IPS-18a (cell line): ENCODE results near the gene LSM14A.

ENCODE experiments used
- H3K27ac ChIP-seq: one replicate; pipeline ENCODE4 v1.5.1; 2013; ENCODE audit warnings: low read length
- H3K27me3 ChIP-seq: one replicate; pipeline ENCODE4 v1.6.1; 2013; ENCODE audit warnings: mild to moderate bottlenecking, low read length; ENCODE audit not compliant: control insufficient read depth, insufficient read depth
- H3K36me3 ChIP-seq: one replicate; pipeline ENCODE4 v1.6.1; 2013; ENCODE audit warnings: low read depth, low read length; ENCODE audit not compliant: control insufficient read depth
- H3K4me1 ChIP-seq: one replicate; pipeline ENCODE4 v1.6.1; 2013; ENCODE audit warnings: low read depth, low read length; ENCODE audit not compliant: control insufficient read depth
- H3K4me3 ChIP-seq: one replicate; pipeline ENCODE4 v1.5.1; 2013; ENCODE audit warnings: low read length
- H3K9ac ChIP-seq: one replicate; pipeline ENCODE4 v1.6.1; 2013; ENCODE audit warnings: mild to moderate bottlenecking, low read length, moderate library complexity
- H3K9me3 ChIP-seq: one replicate; pipeline ENCODE4 v1.6.1; 2013; ENCODE audit warnings: low read depth, low read length; ENCODE audit not compliant: control insufficient read depth

LSM14A gene

GRCh38 chr19:34180709-34181108 lies 8.4 kb downstream of the LSM14A start:
- no peak overlapping the region for H3K9ac ChIP-seq
- no peak overlapping the region for H3K27ac ChIP-seq
- H3K4me3 ChIP-seq = no peak overlapping the region
- H3K4me1 ChIP-seq = peaks cover 10% of the 10 kb centered on the region
- no peaks in the 10 kb centered on the region for H3K9me3 ChIP-seq
- peaks cover 19% of the 10 kb centered on the region for H3K36me3 ChIP-seq
- H3K27me3 ChIP-seq = no peaks in the 10 kb centered on the region

DNA sequence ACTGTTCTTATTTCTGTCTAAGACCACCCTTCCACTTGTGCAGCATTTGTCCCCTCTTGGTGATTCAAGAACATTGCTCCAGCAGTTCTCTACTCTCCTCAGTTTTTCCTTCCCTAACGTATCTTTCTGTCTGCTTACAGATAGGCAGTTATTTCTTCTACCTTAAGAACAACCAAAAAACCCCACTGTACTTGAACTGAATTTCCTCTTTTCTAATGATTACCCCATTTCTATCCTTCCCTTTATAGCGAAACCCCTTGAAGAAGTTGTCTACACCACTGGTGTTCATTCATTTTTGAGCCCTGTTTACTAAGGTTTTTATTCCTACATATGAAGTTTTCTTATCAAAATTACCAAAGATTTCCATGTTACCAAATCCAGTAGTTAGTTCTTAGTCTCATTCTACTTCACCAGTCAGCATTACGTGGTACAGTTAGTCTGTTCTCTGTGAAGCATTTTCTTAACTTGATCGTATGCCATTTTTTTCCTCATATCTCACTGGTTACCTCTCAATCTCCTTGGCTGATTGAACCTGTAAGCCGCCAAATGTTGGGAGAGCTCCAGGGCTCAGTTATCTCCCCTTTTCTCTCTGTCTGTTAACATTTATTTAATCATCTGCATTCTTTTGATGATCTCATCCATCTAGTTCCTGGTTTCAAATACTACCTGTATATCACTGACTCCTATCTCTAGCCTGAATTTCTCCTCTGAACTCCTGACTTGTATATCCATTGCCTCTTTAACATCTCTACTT lies 9.0 kb downstream of the LSM14A start:
- no peak overlapping the region for H3K27ac ChIP-seq
- no peaks in the 10 kb centered on the region for H3K9me3 ChIP-seq
- H3K9ac ChIP-seq = no peak overlapping the region
- H3K36me3 ChIP-seq = peaks cover 15% of the 10 kb centered on the region
- no peak overlapping the region for H3K4me3 ChIP-seq
- no peaks in the 10 kb centered on the region for H3K27me3 ChIP-seq
- H3K4me1 ChIP-seq = peaks cover 10% of the 10 kb centered on the region

DNA sequence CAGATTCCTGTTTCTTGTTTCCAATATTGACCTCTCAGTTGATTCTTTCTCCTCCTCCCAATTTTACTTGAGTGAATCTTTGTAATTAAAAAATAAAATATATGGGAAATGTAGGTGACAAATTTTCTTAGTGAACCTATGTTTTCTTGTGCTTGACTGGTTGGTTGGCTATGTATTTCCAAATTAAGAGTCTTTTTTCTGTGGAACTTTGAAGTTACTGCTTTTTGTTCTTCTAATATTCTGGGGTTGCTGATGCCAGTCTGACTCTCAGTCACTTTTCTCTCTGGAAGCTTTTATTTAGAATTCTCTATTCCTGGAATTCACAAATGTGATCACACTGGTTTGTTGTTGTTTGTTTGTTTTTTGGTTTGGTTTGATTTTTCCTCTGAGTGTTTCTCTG lies 9.8 kb downstream of the LSM14A start:
- Histone ChIP-seq H3K36me3 (peaks cover 15% of the 10 kb centered on the region), H3K4me1 (peaks cover 9% of the 10 kb centered on the region), H3K27ac (no peak overlapping the region), H3K9me3 (no peaks in the 10 kb centered on the region), H3K9ac (no peak overlapping the region), H3K27me3 (no peaks in the 10 kb centered on the region), H3K4me3 (no peak overlapping the region)

GRCh38 chr19:34184880-34185491 lies 12.7 kb downstream of the LSM14A start:
- peaks cover 9% of the 10 kb centered on the region for H3K4me1 ChIP-seq
- H3K36me3 ChIP-seq = peaks cover under 1% of the 10 kb centered on the region
- no peak overlapping the region for H3K27ac ChIP-seq
- no peaks in the 10 kb centered on the region for H3K27me3 ChIP-seq
- no peaks in the 10 kb centered on the region for H3K9me3 ChIP-seq
- H3K4me3 ChIP-seq = no peak overlapping the region
- no peak overlapping the region for H3K9ac ChIP-seq

DNA sequence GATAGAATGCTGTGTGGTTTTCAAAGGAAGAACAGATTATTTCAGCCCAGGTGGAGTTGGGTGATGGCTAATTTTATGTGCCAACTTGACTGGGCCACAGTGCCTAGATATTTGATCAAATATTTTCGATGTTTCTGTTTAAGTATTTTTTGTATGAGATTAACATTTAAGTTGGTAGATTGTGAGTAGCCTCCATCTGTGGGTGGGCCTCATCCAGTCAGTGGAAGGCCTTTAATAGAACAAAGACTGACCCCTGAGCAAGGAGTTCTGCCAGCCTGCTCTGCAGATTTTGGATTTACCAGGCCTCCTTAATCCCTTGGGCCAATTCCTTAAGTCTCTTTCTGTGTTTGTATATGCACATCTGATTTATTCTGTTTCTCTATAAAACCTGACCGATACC lies 13.9 kb downstream of the LSM14A start:
- Histone ChIP-seq H3K4me3 (no peak overlapping the region), H3K4me1 (peaks cover 9% of the 10 kb centered on the region), H3K27me3 (no peaks in the 10 kb centered on the region), H3K9me3 (no peaks in the 10 kb centered on the region), H3K9ac (no peak overlapping the region), H3K27ac (no peak overlapping the region), H3K36me3 (no peaks in the 10 kb centered on the region)

DNA sequence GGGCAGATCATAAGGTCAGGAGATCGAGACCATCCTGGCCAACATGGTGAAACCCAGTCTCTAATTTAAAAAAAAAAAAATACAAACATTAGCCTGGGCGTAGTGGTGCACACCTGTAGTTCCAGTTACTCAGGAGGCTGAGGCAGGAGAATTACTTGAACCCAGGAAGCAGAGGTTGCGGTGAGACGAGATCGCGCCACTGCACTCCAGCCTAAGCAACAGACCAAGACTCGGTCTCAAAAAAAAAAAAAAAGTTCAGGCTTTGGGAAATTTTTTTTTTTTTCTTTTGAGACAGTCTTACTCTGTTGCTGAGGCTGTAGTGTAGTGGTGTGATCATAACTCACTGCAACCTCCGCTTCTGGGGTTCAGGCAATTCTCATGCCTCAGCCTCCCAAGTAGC lies 14.7 kb downstream of the LSM14A start:
- peaks cover 9% of the 10 kb centered on the region for H3K4me1 ChIP-seq
- H3K36me3 ChIP-seq = no peaks in the 10 kb centered on the region
- no peak overlapping the region for H3K9ac ChIP-seq
- H3K27me3 ChIP-seq = no peaks in the 10 kb centered on the region
- H3K27ac ChIP-seq = no peak overlapping the region
- H3K4me3 ChIP-seq = no peak overlapping the region
- H3K9me3 ChIP-seq = no peaks in the 10 kb centered on the region

- Histone ChIP-seq H3K36me3 (peaks cover 2% of the 10 kb centered on the region), H3K27ac (no peak overlapping the region), H3K27me3 (no peaks in the 10 kb centered on the region), H3K9ac (no peak overlapping the region), H3K4me1 (peaks cover 9% of the 10 kb centered on the region), H3K4me3 (no peak overlapping the region), H3K9me3 (no peaks in the 10 kb centered on the region)
Observed at GRCh38 chr19:34188408-34188807, 16.1 kb downstream of the LSM14A start.

DNA sequence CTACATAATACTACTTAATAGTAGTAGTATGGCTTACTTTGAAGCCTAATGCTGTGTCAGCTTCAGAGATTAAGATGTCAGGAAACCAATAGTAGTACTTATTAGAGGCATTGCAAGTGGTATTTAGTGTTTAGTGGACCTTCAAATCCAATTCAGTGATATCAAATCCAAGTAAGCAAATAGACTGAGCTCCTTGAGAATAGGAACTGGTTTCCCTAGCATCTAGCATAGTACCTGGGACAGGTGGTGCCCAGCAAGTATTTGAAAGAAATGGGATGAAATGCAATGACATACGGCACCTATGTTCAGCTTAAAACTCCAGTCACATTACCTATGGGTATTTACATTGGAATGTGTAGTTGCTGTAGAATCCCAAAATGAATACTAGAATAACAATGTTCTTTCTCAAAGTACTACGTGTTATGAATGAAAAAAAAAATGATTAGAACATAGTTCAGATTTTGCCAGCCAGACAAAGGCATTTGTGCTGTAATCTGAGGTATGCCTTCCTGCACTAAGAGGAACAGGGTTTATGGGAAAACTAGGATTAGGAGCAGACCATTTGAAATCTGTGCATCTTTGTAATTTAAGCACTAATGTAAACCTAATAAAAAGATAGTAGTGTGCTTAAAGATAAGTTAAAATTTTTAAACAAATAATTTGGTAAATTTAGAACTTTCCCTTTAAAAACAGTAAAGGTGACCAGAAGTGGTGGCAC lies 17.1 kb downstream of the LSM14A start:
- peaks cover 10% of the 10 kb centered on the region for H3K36me3 ChIP-seq
- H3K4me1 ChIP-seq = peaks cover 9% of the 10 kb centered on the region
- no peak overlapping the region for H3K4me3 ChIP-seq
- no peak overlapping the region for H3K27ac ChIP-seq
- H3K27me3 ChIP-seq = no peaks in the 10 kb centered on the region
- H3K9ac ChIP-seq = no peak overlapping the region
- H3K9me3 ChIP-seq = no peaks in the 10 kb centered on the region

DNA sequence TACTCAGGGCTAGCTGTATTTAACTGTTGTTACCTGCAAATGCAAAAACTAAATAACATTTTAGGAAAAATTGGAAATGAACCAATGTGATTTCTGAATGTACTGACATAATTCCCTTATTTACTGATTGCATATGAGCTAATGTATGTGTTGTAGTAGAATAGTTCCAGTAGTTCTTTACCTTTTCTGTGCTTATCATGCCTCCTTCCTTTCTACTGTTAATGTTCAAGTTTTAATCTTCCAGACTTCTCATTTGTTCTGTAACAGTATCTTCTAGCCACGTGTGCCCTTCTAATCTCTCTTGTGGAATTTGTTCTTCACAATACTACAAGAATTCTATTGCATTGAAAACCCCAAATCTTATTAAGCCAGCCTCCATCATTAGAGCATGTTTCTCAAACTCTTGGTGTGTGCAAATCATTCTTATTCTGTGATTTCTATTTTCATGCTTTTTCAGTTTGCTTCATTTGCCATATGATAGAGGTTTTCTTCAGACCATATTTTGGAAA lies 17.7 kb downstream of the LSM14A start:
- H3K27me3 ChIP-seq = no peaks in the 10 kb centered on the region
- H3K27ac ChIP-seq = no peak overlapping the region
- peaks cover 6% of the 10 kb centered on the region for H3K4me1 ChIP-seq
- peaks cover 16% of the 10 kb centered on the region for H3K36me3 ChIP-seq
- no peak overlapping the region for H3K9ac ChIP-seq
- no peak overlapping the region for H3K4me3 ChIP-seq
- no peaks in the 10 kb centered on the region for H3K9me3 ChIP-seq

- H3K27me3 ChIP-seq = no peaks in the 10 kb centered on the region
- no peaks in the 10 kb centered on the region for H3K9me3 ChIP-seq
- peaks cover 31% of the 10 kb centered on the region for H3K36me3 ChIP-seq
- H3K4me3 ChIP-seq = no peak overlapping the region
- peaks cover 6% of the 10 kb centered on the region for H3K4me1 ChIP-seq
- no peak overlapping the region for H3K27ac ChIP-seq
- H3K9ac ChIP-seq = peak overlapping the region; percentile 20
Observed at GRCh38 chr19:34191355-34191962, 19.2 kb downstream of the LSM14A start.

DNA sequence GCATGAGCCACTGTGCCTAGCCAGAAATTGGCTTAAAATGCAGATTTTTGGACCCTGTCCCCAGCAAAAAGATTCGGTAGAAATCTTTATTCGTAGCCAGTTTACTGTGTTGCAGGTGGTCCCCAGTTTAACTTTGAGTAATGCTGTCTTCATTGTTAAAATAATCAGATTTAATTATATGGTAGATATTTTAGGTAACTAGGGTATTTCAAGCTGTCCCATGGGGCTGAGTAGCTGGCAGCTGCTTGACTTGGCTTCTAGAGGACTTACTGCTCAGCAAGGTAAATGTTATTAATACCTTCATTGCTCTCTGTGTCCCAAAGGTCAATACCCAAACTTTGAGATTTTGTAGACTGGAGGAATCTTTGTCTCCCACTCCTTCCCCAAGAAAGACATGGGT lies 21.1 kb downstream of the LSM14A start:
- Histone ChIP-seq H3K27ac (no peak overlapping the region), H3K4me3 (no peak overlapping the region), H3K4me1 (peaks cover 6% of the 10 kb centered on the region), H3K9me3 (no peaks in the 10 kb centered on the region), H3K27me3 (no peaks in the 10 kb centered on the region), H3K9ac (no peak overlapping the region), H3K36me3 (peaks cover 47% of the 10 kb centered on the region)
